MM.1S (cell line): Measurements from ENCODE around the gene LEMD2.

Experiments used
- CTCF ChIP-seq: fragments of 300-600 bp; sonication (generic); IDR thresholded peaks from 2 replicates; pipeline ENCODE4 v1.5.1; 2016; ENCODE audit warnings: antibody characterized with exemption, low read length, mixed read lengths
- EZH2 ChIP-seq: fragments of 300-600 bp; sonication (generic); optimal IDR thresholded peaks from 2 replicates; pipeline ENCODE3; 2017; ENCODE audit warnings: low read depth, mild to moderate bottlenecking, antibody characterized with exemption, low read length, mixed read lengths

GRCh38 chr6:33815854-33816253 lies 26.9 kb upstream of the LEMD2 start:
- TF ChIP-seq CTCF = no peak
- TF ChIP-seq EZH2 = no peak
